ENCODE measurements around the gene CLASP2. TPM values are rescaled to one million over a fixed set of nuclear protein-coding genes. Genes with fewer than 3 reads are reported as not detected.

The CLASP2 gene
- total RNA-seq, 1 experiment from 2014 or later: 40.4 TPM

DNA sequence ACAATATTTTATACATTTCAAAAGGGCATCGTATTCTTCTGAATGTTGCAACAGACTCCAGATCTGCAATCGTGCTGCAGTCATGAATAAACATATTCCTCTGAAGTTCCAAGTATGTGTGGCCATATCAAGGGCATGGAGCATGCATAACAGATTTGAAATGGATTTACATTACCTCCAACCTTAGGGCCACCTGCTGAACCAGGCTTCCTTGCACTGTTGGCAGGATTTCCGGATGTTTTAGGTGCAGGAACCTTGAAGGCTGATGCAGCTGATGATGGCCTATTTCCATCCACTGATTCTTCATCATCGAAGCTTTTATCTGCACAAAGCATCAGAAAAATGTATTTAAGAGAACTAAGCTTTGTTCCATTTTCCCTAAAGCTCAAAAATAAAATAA, 73.5 kb downstream of the CLASP2 start:
- CTCF ChIA-PET: no interaction called here
- no peak for DNase-seq (ENCODE audit: low read depth, low spot score)
- H3K4me1 ChIP-seq (ENCODE audit: control insufficient read depth, insufficient read depth, low read length): no peaks in the 10 kb centered on the region
- no peaks in the 10 kb centered on the region; the same call in 1 of the 2 replicates for H3K36me3 ChIP-seq (ENCODE audit: control insufficient read depth, insufficient read depth, low read length)
- TF ChIP-seq POLR2AphosphoS5 (IDR thresholded peaks at IDR 0.05; ENCODE audit: low read depth, low read length) (no peak), SIN3A (IDR thresholded peaks at IDR 0.05; ENCODE audit: borderline replicate concordance, insufficient read depth, low read depth, low read length) (no peak), TCF7L2 (IDR thresholded peaks at IDR 0.05; ENCODE audit: low read depth, low read length) (no peak)
- TF ChIP-seq, protein P1, sequence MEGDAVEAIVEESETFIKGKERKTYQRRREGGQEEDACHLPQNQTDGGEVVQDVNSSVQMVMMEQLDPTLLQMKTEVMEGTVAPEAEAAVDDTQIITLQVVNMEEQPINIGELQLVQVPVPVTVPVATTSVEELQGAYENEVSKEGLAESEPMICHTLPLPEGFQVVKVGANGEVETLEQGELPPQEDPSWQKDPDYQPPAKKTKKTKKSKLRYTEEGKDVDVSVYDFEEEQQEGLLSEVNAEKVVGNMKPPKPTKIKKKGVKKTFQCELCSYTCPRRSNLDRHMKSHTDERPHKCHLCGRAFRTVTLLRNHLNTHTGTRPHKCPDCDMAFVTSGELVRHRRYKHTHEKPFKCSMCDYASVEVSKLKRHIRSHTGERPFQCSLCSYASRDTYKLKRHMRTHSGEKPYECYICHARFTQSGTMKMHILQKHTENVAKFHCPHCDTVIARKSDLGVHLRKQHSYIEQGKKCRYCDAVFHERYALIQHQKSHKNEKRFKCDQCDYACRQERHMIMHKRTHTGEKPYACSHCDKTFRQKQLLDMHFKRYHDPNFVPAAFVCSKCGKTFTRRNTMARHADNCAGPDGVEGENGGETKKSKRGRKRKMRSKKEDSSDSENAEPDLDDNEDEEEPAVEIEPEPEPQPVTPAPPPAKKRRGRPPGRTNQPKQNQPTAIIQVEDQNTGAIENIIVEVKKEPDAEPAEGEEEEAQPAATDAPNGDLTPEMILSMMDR (IDR thresholded peaks at IDR 0.05): no peak
- TF ChIP-seq, protein P2, sequence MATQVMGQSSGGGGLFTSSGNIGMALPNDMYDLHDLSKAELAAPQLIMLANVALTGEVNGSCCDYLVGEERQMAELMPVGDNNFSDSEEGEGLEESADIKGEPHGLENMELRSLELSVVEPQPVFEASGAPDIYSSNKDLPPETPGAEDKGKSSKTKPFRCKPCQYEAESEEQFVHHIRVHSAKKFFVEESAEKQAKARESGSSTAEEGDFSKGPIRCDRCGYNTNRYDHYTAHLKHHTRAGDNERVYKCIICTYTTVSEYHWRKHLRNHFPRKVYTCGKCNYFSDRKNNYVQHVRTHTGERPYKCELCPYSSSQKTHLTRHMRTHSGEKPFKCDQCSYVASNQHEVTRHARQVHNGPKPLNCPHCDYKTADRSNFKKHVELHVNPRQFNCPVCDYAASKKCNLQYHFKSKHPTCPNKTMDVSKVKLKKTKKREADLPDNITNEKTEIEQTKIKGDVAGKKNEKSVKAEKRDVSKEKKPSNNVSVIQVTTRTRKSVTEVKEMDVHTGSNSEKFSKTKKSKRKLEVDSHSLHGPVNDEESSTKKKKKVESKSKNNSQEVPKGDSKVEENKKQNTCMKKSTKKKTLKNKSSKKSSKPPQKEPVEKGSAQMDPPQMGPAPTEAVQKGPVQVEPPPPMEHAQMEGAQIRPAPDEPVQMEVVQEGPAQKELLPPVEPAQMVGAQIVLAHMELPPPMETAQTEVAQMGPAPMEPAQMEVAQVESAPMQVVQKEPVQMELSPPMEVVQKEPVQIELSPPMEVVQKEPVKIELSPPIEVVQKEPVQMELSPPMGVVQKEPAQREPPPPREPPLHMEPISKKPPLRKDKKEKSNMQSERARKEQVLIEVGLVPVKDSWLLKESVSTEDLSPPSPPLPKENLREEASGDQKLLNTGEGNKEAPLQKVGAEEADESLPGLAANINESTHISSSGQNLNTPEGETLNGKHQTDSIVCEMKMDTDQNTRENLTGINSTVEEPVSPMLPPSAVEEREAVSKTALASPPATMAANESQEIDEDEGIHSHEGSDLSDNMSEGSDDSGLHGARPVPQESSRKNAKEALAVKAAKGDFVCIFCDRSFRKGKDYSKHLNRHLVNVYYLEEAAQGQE (IDR thresholded peaks at IDR 0.05; ENCODE audit: insufficient read depth in 1 of 2, low read depth in 2 of 2, low read length in 1 of 2): no peak
- H3K27ac ChIP-seq (ENCODE audit: low read length): no peak overlapping the region
- no peaks in the 10 kb centered on the region for H3K9me3 ChIP-seq (ENCODE audit: control insufficient read depth, insufficient read depth, low read depth, low read length)
- H3K4me3 ChIP-seq (ENCODE audit: low read depth in 2 of 2, low read length in 2 of 2): no peak overlapping the region; a peak in 1 of 4 replicates
- no peaks in the 10 kb centered on the region for H3K27me3 ChIP-seq (ENCODE audit: control insufficient read depth, insufficient read depth, low read length)
- POLR2A ChIA-PET: no interaction called here
- ATAC-seq: no peak
- in situ Hi-C loops (cut with HindIII; ENCODE audit: low pct_unique_long_range_greater_than_20kb, low sequenced_read_pairs) (no loop called here), intact Hi-C loops (cut with micrococcal nuclease; ENCODE audit: unreplicated experiment) (no loop called here)
- BruUV-seq (replicated peaks): no TSS peak

DNA sequence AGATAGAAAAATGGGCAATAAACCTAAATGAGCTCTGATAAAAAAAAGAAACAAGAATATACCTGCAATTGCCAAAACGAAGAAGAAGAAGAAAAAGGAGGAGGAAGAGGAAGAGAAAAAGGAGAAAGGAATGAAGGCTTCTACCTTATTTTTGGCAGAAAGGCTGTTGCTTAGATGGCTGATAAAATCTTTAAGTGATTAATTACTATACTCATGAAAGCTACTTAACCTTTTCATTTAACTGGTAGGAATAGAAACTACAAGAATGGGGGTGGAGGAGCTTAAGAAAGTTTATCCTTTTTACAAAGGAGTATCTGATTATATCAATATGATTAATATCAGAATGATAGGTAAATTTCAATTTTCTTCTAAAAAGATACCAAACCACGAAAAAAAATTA, 75.2 kb downstream of the CLASP2 start:
- Histone ChIP-seq H3K4me1 (ENCODE audit: control insufficient read depth, insufficient read depth, low read length) (no peaks in the 10 kb centered on the region), H3K4me3 (ENCODE audit: low read depth in 2 of 2, low read length in 2 of 2) (no peak overlapping the region), H3K9me3 (ENCODE audit: control insufficient read depth, insufficient read depth, low read depth, low read length) (no peaks in the 10 kb centered on the region), H3K27me3 (ENCODE audit: control insufficient read depth, insufficient read depth, low read length) (no peaks in the 10 kb centered on the region), H3K36me3 (ENCODE audit: control insufficient read depth, insufficient read depth, low read length) (no peaks in the 10 kb centered on the region; the same call in 1 of the 2 replicates), H3K27ac (ENCODE audit: low read length) (no peak overlapping the region)
- ChIA-PET POLR2A (interaction anchor here (0.6 kb wide), 1 partner anchor 74 kb away, joined by 3 read pairs; no protein-coding TSS in a partner anchor), CTCF (interaction anchor here (0.7 kb wide), 1 partner anchor 145 kb away, joined by 3 read pairs; no protein-coding TSS in a partner anchor)
- BruUV-seq (replicated peaks): no TSS peak
- DNase-seq (ENCODE audit: low read depth, low spot score) (no peak), ATAC-seq (no peak)
- TF ChIP-seq TCF7L2 (IDR thresholded peaks at IDR 0.05; ENCODE audit: low read depth, low read length) (no peak), POLR2AphosphoS5 (IDR thresholded peaks at IDR 0.05; ENCODE audit: low read depth, low read length) (no peak), SIN3A (IDR thresholded peaks at IDR 0.05; ENCODE audit: borderline replicate concordance, insufficient read depth, low read depth, low read length) (no peak)
- TF ChIP-seq, protein P2 (IDR thresholded peaks at IDR 0.05; ENCODE audit: insufficient read depth in 1 of 2, low read depth in 2 of 2, low read length in 1 of 2): no peak
- TF ChIP-seq, protein P1 (IDR thresholded peaks at IDR 0.05): no peak
- intact Hi-C loops (cut with micrococcal nuclease; ENCODE audit: unreplicated experiment) (no loop called here), in situ Hi-C loops (cut with HindIII; ENCODE audit: low pct_unique_long_range_greater_than_20kb, low sequenced_read_pairs) (no loop called here)

All from Panc1 (cell line).